OCI-LY3 (cell line): ENCODE measurements around the gene AGPAT1.

Experiments
- H2AFZ ChIP-seq: fragments of 200-600, 300-600 bp; shearing (Covaris generic); 2 replicates; pipeline ENCODE4 v1.6.0; 2014; ENCODE audit warnings: antibody characterized with exemption, low read depth, low read length
- H3K27ac ChIP-seq: fragments of 200-600, 300-600 bp; sonication (generic); 2 replicates; pipeline ENCODE4 v1.5.1; 2014; ENCODE audit warnings: mild to moderate bottlenecking, low read length, moderate library complexity, mixed read lengths
- H3K27me3 ChIP-seq: fragments of 200-600, 300-600 bp; sonication (generic); 2 replicates; pipeline ENCODE4 v1.6.1; 2014; ENCODE audit warnings: low read depth, low read length, mixed read lengths
- H3K36me3 ChIP-seq: fragments of 200-600, 300-600 bp; sonication (generic); replicated peaks from 2 replicates; pipeline ENCODE3; 2014; ENCODE audit warnings: low read depth, low read length, mixed read lengths
- H3K4me1 ChIP-seq: fragments of 300-600, 200-600 bp; sonication (generic); 2 replicates; pipeline ENCODE4 v1.6.1; 2014; ENCODE audit warnings: low read length, mixed read lengths
- H3K4me2 ChIP-seq: fragments of 200-600, 300-600 bp; sonication (generic); 2 replicates; pipeline ENCODE4 v1.6.1; 2014; ENCODE audit warnings: low read length, mixed read lengths
- H3K4me3 ChIP-seq: fragments of 300-600, 200-600 bp; sonication (generic); 2 replicates; pipeline ENCODE4 v1.5.1; 2014; ENCODE audit warnings: antibody characterized with exemption, mild to moderate bottlenecking, low read length, moderate library complexity
- H3K79me2 ChIP-seq: fragments of 300-600, 200-600 bp; shearing (Covaris generic); 2 replicates; pipeline ENCODE4 v1.6.1; 2014; ENCODE audit warnings: mild to moderate bottlenecking, low read length, mixed read lengths
- H3K9ac ChIP-seq: fragments of 300-600, 200-600 bp; shearing (Covaris generic); 2 replicates; pipeline ENCODE4 v1.6.0; 2014; ENCODE audit warnings: mild to moderate bottlenecking, low read length, moderate library complexity
- H3K9me3 ChIP-seq: fragments of 200-600, 300-600 bp; shearing (Covaris generic); 2 replicates; pipeline ENCODE4 v1.6.1; 2014; ENCODE audit warnings: low read length, mixed read lengths; ENCODE audit not compliant: insufficient read depth
- H4K20me1 ChIP-seq: fragments of 200-600, 300-600 bp; sonication (generic); 2 replicates; pipeline ENCODE4 v1.6.1; 2016; ENCODE audit warnings: low read length, mixed read lengths; ENCODE audit not compliant: insufficient read depth
- EZH2phosphoT487 ChIP-seq: fragments of 200-600 bp; shearing (Covaris generic); IDR thresholded peaks from 2 replicates; pipeline ENCODE4 v1.6.1; 2018; ENCODE audit warnings: antibody characterized with exemption, mixed run types, low read depth
- TF ChIP-seq, protein P1 (sequence below): fragments of 200-600, 300-600 bp; sonication (generic); IDR thresholded peaks from 2 replicates; pipeline ENCODE4 v1.5.1; 2014; ENCODE audit warnings: antibody characterized with exemption, low read length, low read depth

AGPAT1 gene

DNA sequence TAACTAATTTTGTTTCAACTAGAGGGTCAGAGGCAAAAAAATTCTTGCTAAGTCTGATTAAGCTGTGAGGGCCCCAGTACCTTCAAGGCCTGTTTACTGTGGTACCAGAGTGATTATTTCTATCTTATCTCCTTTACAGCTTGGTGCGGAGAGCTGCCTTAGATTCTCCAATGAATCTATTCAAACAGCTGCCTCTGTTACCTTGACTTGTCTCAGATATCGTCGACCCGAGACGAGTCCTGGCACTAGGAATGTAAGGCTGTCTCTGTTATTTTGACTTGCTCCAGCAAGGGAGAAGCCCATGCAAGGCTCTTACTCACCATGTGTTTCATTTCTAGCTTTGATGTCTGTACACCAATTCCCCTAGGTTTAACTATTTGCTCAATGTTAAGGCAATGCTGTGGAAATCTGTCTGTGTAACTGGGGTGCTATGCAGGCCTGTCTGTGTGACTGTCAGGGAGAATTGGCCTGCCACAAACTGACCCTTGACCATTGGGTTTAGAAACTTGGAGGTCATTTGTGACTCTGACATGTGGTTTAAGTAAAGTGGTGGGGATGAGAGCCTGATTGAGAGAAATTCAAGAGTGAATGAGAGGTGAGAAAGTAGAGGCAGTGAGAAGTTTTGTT, 35.4 kb downstream of the AGPAT1 start:
- Histone ChIP-seq H3K4me1 (no peaks in the 10 kb centered on the region; the same call in 1 of the 2 replicates), H4K20me1 (no peaks in the 10 kb centered on the region), H3K4me3 (no peak overlapping the region), H2AFZ (no peak overlapping the region), H3K9ac (no peak overlapping the region), H3K4me2 (no peak overlapping the region), H3K27ac (no peak overlapping the region), H3K27me3 (no peaks in the 10 kb centered on the region), H3K79me2 (no peaks in the 10 kb centered on the region), H3K9me3 (no peaks in the 10 kb centered on the region), H3K36me3 (no peaks in the 10 kb centered on the region)
- TF ChIP-seq, protein P1, sequence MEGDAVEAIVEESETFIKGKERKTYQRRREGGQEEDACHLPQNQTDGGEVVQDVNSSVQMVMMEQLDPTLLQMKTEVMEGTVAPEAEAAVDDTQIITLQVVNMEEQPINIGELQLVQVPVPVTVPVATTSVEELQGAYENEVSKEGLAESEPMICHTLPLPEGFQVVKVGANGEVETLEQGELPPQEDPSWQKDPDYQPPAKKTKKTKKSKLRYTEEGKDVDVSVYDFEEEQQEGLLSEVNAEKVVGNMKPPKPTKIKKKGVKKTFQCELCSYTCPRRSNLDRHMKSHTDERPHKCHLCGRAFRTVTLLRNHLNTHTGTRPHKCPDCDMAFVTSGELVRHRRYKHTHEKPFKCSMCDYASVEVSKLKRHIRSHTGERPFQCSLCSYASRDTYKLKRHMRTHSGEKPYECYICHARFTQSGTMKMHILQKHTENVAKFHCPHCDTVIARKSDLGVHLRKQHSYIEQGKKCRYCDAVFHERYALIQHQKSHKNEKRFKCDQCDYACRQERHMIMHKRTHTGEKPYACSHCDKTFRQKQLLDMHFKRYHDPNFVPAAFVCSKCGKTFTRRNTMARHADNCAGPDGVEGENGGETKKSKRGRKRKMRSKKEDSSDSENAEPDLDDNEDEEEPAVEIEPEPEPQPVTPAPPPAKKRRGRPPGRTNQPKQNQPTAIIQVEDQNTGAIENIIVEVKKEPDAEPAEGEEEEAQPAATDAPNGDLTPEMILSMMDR = no peak
- TF ChIP-seq EZH2phosphoT487 = no peak

DNA sequence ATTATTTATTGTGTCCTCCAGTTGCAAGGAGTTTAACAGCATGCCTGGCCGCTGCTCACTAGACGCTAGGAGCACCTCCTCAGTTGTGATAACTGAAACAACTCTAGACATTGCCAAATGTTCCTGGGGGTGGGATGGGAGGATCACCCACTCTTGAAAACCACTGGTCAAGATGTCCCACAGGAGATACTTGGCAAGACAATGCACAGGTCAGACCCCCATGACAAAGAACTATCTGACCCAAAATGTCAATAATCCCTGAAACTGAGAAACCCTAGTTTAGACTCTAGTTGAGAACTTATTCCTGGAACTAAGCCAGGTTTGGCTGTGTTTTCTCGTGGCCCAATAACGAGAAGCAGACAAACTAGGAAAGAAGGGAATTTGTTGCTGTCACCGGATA, 36.3 kb downstream of the AGPAT1 start:
- Histone ChIP-seq H3K9ac (no peak overlapping the region), H3K4me2 (no peak overlapping the region), H2AFZ (no peak overlapping the region), H3K4me1 (no peaks in the 10 kb centered on the region; the same call in 1 of the 2 replicates), H3K36me3 (no peaks in the 10 kb centered on the region), H3K4me3 (no peak overlapping the region), H3K9me3 (no peaks in the 10 kb centered on the region), H3K79me2 (no peaks in the 10 kb centered on the region), H4K20me1 (no peaks in the 10 kb centered on the region), H3K27ac (no peak overlapping the region), H3K27me3 (no peaks in the 10 kb centered on the region)
- TF ChIP-seq EZH2phosphoT487 = no peak
- TF ChIP-seq, protein P1 = no peak

DNA sequence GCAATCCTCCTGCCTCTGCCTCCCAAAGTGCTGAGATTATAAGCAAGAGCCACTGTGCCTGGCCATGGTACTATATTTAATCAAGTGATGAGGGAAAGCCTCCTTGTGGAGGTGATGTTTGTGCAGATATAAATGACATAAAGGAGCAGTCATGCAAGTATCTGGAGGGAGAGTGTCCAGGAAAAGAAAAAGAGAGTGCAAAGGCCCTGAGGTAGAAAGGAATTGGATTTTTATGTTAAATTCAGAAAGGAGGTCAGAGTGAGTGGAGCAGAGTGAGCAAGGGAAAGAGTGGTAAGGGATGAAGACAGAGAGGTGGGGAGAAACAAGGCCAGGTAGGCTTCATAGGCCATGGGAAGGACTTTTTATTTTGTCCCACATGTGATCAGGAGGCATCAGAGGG, 38.4 kb downstream of the AGPAT1 start:
- Histone ChIP-seq H3K27ac (no peak overlapping the region), H2AFZ (no peak overlapping the region), H3K9ac (no peak overlapping the region), H3K9me3 (no peaks in the 10 kb centered on the region), H3K4me1 (no peaks in the 10 kb centered on the region; the same call in 1 of the 2 replicates), H3K79me2 (no peaks in the 10 kb centered on the region), H3K4me2 (no peak overlapping the region), H3K36me3 (no peaks in the 10 kb centered on the region), H3K27me3 (no peaks in the 10 kb centered on the region), H4K20me1 (no peaks in the 10 kb centered on the region), H3K4me3 (no peak overlapping the region)
- TF ChIP-seq, protein P1 = no peak
- TF ChIP-seq EZH2phosphoT487 = no peak

DNA sequence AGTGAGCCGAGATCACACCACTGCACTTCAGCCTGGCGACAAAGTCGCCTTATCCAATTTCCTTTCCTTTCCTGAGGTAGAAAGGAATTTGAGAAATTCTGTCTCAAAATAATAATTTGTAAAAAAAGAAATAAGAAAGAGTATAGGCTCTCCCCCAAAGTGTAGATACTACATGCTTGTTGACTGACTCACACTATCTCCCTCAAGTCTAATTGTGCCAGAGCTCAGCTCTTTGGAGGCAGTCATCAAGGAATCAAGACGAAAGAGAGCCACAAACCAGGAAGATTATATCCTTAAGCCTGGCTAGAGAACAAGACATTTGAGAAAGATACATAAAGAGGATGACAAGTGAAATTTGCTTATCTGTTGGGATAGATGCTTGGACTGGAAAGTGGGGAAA, 42.1 kb downstream of the AGPAT1 start:
- TF ChIP-seq EZH2phosphoT487 = no peak
- TF ChIP-seq, protein P1 = no peak
- H3K27ac ChIP-seq = no peak overlapping the region
- no peak overlapping the region for H2AFZ ChIP-seq
- no peak overlapping the region for H3K4me2 ChIP-seq
- H3K79me2 ChIP-seq = peaks cover 7% of the 10 kb centered on the region; the same call in 1 of the 2 replicates
- peaks cover 7% of the 10 kb centered on the region for H3K4me1 ChIP-seq
- H3K36me3 ChIP-seq = no peaks in the 10 kb centered on the region
- no peaks in the 10 kb centered on the region for H3K27me3 ChIP-seq
- H3K9ac ChIP-seq = no peak overlapping the region
- H3K4me3 ChIP-seq = no peak overlapping the region
- H3K9me3 ChIP-seq = no peaks in the 10 kb centered on the region
- H4K20me1 ChIP-seq = no peaks in the 10 kb centered on the region
